Activated T-cell treated with anti-CD3 and anti-CD28 coated beads for 4 hours (primary cell): ENCODE measurements around the gene SLC7A6.

Source experiments
- DNase-seq: peaks from one replicate; pipeline ENCODE4 v3.0.0-alpha.2; 2020

SLC7A6 gene

DNA sequence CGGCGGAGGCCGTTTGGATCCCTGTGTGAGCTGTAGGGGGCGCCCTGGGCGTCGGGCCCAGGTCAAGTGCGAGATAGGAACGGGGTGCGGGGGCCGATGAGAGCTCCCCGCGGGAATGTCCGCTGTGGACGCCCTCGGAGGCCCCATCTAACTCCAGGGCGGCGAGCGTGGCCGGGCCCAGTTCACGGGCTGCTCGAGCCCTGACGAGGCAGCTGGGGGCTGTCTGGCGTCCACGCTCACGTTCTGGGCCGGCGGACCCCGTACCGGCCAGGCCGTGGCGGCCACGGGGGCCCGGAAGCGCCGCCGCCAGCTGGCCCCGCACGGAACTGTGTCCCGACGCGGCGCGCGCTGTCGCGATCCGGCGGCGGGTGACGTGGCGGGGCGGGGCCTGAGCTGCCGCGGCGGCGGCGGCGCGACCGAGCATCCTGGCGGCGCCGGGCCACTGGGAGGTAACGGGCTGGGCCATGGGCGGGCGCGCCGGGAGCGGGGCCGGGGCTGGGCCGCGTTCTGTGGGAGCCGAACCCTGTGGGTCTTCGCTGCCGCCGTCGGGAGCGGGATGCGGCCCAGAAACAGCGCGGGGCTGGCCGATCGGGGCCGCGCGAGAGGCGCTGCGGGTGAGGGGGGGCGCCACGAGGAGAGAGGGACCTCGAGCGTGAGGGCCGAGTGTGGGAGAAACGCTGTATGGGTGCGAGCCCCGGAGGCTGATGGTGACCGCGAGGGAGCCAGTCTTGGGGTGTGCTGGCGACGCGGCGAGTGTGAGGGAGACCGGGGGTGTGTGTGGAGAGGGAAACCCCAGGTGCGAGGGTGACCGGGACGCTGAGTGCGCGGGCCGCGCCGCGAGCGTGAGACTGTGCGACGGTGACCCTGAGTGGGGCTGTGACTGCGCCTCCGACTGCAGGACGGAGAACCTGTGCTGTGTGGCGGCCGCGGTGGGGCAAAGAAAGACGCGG lies at the start of gene SLC7A6:
SLC7A6 (plus strand) TSS at position 399 of the 950 bp plus-strand sequence. CDS start 10,201 bp downstream, outside the sequence.
- peak; percentile 80 for DNase-seq

DNA sequence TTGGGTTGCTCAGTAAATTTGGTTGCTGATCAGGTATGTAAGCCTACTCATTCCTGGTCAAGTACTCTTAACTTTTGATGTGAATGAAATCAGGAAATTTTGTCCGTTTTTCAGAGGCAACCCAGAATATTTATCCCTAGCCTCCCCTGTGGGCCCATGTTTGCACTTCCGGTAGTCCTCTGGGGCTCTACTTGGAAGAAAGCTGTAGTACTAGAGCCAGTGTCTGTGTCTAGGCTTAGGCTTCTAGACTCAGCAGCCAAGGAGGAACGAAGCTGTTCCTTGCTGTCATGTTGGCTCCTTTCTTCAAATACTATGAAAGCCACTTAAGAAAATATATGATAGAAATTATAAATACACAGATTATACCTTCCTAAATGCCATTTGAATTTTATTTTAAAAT lies 49.6 kb upstream of the SLC7A6 start:
- no peak for DNase-seq

DNA sequence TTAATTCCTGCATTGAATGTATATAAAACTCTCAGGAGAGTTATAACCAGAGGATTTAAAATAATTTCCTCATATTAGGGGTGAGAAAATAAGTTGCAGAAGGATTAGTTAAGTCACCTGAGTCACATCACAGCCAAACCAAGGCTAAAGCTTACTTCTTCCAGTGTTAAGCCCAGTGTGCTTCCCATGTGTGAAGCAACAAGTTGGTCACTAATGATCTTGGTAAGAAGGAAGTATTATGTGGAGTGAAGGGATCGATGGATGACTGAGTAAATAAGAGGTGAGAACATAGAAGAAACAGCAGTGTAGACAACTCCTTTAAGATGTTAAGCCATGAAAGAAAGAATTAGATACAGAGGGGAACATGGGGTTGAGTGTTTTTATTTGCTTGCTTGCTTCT lies 49.0 kb upstream of the SLC7A6 start:
- no peak for DNase-seq

DNA sequence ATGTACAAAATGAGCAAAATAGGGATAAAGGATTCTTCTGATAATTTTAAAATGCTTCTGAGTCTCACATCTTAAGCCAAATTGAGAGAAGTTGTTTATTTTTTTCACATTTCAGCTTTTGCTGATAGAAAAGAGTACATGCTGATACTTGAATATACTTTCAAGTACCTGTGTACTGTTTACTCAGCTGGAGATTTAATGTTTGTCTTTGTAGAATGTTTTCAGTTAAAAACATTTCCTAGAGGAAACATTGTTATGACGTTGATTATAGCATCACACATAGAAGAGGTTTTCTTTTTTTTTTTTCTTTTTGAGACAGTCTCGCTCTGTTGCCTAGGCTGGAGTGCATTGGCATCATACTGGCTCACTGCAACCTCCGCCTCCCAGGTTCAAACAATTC lies 48.1 kb upstream of the SLC7A6 start:
- no peak for DNase-seq

DNA sequence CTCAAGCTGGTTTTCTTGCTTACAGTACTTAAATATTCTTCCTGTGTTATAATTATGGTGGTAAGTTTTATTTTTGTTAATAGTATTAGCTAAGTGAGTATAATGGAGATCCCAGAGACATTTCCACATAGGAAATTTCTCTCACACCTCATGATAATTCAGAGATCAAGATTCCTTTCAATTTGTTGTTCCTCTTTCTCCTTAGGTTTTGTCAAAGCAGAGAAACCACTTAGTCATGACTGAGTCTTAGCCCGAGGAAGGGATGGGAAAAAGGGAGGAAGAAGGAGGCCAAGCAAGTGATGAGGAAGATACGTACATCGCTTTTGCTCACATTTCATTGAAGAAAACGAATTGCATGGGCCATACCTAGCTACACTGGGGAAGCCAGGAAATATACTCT lies 46.8 kb upstream of the SLC7A6 start:
- DNase-seq, result no peak

DNA sequence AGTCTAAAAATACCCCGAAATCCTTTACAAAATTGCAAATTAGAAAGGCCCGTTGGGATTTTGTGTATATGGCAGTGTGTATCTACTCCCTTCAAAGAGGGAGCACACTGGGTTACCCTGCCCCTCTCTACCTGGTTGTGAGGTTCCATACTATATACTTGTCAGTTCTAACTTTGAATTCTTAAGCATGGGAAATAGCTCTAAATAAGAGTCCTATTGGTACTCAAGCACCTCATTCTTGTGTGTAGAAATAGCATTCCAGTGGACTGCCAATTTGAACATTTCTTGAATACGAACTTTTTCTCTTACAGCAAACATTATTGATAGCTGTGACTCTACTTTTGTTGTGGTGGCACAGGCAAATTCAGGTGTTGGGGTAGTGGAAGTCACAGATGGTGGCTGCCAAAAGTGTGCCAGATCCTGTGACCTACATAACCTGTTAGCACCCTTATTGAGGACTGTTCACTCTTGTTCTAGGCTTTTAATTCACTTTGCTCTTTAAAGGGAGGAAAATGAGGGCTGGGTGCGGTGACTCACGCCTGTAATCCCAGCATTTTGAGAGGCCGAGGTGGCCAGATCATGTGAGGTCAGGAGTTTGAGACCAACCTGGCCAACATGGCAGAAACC lies 44.5 kb upstream of the SLC7A6 start:
- no peak for DNase-seq

DNA sequence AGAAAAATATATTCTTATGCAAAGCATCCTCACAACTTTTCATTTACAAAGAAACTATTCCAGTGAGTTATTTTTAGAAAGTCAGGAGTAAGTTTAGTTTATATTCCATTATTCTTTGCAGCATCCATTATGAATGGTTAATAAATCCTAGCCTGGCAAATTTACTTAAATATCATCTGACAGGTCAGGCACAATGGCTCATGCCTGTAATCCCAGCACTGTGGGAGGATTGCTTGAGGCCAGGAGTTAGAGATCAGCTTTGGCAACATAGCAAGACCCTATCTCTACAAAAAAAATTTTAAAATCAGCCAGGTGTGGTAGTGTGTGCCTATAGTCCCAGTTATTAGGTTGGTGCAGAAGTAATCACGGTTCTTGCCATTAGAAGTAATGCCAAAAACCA lies 41.3 kb upstream of the SLC7A6 start:
- no peak for DNase-seq

DNA sequence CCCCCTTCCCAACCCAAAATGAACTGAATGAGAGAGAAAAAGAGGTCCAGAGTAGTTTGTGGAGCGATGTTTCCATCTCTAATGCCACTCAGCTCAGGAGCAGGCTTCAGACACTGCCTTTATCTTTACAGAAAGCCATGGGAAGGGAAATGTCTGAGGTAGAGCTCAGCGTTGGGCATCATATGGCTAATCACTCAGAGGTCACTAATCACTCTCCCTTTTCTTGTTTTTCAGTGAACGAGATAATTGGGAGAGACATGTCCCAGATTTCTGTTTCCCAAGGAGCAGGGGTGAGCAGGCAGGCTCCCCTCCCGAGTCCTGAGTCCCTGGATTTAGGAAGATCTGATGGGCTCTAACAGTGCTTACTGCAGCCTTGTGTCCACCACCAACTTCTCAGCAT lies 38.2 kb upstream of the SLC7A6 start:
- DNase-seq, result no peak

DNA sequence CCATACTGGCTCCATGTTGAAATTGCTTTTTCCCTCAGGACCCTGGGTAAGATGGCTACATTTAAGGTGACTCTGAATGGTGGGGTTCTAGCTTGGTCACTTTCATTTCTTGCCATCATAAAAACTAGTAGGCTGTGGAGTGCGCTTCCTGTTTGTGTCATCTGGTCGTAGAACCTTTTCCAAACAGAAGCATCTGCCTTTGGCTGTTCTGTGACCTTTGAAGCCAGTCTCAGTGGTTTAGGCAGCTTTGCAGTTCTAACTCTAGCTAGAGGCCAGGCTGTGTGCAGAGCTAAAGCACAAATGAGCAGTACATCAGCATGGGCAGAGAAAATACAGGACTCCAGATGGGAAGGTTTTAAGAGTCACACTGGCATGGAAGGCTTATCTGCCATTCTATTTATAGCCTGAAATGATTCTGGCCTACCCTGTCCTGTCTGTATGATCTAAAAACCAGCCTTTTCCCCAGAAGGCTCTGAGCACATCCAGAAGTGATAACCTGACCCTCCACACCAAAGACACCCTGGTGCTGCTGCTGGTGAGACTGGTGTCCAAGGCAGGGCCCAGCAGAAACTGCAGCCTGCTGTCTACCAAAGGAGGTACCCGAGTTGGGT lies 37.0 kb upstream of the SLC7A6 start:
- no peak for DNase-seq

DNA sequence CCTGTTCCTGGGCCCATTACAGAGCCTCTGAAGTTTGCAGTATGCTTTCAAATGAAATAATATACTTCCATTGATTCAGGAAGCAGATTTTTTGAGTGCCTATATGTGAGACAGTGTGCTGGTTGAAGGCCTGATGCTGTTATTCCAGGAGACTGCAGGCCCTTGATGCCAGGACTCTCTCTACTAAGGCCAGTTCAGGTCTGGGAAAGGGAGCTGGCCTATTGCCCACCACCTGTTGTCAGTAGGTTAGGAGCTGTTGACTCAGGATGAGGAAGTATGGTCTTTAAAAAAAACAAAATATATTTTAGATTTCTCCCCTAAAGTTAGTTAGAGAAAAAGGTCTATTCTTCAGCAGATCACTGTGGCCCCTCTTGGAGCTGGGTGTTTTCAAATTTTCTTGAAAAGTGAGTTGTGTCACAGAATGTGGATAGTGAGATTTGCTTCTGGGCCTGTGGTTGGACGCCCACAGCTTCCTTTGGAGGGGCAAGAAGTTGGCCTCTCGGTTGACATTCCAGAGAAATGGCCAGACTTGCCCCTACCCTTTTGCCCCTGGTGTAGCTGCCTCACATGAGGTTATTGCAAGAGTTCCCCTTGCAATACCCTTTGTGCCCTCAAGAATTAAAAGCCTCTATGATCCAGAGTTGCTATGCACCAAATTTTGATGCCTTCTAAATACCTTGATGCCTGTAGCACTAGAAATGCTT lies 36.3 kb upstream of the SLC7A6 start:
- DNase-seq, result no peak

DNA sequence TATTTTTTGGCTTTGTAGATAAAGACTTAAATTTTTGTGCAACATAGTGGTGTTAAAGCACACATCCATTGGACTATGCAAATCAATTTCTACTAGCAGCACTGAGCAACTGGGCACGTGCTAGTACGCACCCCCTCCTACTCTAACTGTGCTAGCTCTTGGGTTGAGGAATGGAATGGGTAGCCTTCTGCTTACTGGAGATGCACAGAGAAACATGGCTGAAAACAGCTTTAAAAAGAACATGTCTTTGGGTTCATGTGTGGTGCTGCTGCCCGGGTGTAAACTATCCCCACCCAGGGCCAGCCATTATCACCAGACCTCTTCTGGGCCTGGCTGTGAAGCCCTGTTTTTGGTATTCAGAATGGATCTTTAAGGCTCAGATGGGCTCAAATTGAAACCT lies 35.7 kb upstream of the SLC7A6 start:
- no peak for DNase-seq

DNA sequence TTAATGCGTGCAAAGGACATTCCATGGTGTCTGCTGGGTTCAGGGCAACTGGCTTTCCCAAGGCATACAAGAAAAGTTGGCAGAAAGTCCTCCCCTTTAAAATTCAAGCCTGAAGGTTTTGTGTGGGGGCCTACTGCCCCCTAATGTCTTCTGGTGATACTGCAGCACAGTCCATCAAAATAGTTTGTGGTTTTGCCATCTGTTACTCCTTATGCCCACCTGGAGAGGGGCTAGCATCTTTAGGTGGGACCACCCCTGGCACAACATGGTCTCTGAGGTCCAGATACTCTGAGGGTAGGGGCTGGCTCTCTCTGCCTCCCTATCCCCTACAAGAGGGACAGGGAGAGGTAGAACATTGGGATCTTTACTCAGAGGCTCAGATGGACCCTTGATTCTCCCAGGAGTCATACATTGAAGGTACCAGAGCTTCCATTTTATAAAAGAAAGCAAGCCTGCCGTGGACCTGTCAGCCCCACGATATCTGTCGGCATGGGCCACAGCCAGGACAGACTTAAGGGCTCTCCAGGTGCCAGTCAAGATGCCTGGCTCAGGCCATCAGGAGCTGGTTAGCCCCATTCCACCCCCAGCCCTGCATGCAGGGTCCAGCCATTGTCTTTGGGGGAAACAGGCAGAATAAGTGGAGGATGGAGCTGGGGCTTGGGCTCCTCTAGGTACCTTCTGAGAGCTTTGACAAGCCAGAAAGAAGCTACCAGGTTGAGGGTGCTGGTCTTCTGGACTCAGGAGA lies 34.7 kb upstream of the SLC7A6 start:
- DNase-seq, result peak; percentile 44

DNA sequence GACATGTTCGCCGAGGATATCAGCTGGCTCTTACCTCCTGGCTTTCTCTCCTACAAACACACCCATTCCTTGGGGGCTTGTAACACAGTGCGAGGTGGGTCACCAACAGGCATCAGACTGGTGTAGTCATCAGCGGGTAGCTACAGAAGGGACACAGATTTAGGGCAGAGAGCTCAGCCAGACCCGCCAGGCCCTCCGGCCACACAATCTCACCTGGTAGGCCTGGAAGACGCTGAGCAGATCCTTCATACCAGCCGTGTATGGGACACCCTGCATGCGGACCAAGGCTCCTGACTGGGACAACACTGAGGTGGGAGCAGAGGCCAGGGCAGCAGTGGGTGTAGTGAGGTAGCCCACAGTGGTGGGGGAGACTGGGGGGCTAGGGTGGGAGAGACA lies 34.2 kb upstream of the SLC7A6 start:
- DNase-seq, result no peak

DNA sequence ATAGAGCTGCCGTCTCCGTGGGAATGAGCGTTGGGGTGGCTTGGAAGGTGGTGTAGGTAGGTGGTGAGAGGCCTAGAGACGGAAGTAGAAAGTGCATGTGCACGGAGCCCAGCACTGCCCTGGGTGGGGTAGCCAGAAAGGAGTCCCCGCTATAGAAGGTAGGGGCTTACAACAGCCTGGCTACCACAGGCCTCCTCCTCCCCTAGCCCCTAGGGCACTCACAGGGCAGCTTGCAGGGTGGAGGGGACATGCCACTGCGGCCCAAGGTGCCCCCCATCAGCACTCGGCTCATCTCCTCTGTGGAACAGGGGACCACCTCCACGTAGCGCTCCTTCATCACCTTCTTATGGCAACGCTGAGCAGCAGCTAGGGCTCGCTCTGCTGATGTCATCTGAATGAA lies 33.4 kb upstream of the SLC7A6 start:
- DNase-seq, result no peak

DNA sequence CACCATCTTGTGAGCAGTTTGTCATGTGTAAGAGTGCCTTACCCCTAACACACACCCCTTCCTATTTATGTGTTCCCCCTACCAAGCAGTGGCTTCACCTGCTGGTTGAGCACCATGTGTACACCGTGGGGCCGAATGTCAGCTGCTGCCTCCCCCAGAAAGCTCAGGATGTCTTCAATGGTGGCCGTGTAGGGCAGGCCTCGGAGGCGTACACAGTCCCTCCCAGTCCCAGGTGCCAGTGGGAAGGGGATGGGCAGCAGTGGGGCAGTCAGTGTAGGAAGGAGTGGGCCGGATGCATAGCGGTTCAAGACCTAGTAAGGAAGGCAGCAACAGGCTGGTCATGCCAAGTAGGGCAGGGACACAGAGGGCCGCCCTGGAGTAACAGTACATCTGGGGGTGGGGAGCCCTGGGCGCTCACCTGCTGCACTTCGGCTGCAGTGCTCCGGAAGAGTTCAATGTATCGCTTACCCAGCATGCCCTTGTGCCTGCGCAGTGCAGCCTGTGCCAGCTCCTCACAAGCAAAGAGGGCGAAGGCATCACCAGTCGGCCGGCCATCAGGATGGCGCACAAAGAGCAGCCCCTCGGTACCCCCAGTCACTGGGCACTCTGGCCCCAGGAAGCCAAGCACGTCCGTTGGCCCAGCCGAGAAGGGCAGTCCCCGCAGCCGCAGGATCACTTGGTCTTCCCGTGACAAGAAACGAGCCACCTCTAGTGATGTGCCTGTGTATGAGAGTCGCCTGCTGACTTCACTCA lies 32.8 kb upstream of the SLC7A6 start:
- no peak for DNase-seq

DNA sequence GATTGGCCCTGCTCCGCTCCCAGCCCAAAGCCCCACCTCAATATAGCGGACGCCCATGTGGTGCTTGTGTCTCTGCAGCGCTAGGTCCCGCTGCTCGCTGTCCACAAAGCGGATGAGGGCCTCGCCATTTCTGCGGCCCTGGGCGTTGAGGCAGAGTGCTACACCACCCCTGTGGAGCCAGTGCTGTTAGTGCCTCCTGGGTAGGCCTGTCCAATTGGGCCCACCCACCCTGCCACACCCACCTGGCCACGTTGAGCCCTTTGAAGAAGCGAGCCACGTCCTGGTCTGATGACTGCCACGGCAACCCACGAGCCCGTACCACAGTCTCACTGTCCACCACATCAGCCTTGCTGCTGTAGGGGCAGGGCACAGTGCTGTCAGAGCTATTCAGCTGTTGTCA lies 32.0 kb upstream of the SLC7A6 start:
- DNase-seq, result no peak

DNA sequence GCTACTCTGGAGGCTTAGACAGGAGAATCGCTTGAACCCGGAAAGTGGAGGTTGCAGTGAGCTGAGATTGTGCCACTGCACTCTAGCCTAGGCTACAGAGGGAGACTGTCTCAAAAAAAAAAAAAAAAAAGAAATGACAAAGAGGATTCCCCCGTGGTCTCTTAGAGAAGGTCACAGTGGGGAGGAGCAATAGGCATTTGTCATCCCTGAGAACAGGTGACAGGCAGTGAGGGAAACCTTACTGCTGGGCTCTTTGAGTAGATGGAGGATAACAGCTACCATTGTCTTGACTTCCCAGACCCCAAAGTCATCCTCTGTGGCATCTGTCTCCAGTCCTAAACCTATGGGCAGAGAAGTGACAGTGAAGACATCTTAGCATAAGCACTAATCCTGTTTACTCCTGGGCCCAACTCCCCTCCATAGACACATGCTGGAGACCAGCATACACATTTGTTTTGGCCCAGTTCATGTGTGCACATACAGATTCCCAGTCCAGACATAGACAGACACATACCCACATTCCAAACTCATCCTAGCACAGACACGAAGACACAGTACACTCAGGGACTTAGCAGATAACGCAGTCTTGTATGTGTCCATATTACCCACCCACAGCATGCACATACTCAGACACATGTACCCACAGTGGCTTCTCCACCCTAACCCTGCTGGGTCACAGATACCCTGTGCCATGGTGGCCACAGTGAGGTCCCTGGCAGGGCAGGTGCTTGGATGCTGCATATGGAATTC lies 31.1 kb upstream of the SLC7A6 start:
- DNase-seq, result no peak

DNA sequence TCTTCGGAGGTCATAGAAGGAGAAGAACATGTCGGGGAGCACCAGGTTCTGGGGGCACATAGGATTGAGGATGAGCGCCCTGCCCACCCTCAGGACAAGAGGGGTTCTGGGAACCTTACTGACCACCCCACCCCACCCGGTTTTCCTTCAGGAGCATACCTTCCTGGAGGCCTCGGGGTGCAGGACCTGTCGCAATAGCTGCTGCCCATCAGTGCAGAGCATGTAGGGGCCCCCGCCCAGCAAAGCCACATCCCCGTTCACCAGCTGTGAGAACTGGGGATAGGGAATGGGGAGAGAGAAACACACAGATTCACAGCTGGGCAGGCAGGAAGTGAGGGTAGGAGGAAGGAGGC lies 30.5 kb upstream of the SLC7A6 start:
- DNase-seq, result no peak

DNA sequence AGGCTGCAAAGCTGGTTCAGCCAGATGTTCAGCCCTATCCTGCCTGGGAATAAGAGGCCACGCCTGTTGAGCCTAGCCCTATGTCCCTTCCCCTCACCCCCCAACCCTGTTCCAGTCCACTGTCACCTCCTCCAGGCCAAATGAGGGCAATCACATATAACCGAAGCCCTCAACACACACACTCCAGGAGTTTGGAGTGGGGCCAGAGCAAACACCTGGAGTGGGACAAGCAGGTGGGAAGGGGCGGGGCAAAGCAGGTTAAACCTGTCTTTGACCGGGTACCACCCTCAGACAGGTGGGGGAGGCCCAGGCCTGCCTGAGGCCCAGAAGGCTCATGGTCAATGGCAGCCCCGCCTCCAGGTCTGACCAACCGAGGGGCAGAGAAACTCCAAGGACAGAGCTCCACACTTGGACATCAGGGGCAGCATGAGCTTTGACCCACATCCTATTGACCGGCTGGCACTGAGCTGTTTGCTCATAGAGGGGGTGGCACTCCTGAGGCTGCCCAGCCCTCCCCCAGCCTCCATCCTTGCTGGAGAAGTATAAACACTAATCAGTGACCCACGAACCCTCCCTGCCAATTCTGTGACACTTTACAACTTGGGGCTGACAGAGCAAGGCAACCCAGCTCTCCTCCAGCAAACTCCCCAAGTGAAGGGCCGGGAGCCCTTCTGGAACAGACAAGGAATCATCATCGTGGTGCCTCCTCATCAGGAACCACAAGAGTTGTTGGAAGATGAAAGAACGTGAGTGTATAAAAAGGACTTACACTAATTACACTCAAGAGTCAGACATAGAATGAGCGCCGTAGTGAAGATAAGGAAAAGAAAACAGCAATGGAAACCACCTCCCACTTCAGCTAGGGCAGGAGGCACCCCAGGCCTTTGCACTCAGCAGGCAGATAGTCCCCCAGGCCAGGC lies 29.9 kb upstream of the SLC7A6 start:
- no peak for DNase-seq
